HG03575 (cell line): ENCODE results near the gene ATOSB.

Experiments
- ATAC-seq: cut with Tn5 transposase; IDR thresholded peaks from one replicate; pipeline ENCODE4 v1.9.1; 2021; ENCODE audit not compliant: unreplicated experiment, insufficient number of reproducible peaks, low FRiP score; ENCODE audit errors: extremely low read depth

ATOSB gene

DNA sequence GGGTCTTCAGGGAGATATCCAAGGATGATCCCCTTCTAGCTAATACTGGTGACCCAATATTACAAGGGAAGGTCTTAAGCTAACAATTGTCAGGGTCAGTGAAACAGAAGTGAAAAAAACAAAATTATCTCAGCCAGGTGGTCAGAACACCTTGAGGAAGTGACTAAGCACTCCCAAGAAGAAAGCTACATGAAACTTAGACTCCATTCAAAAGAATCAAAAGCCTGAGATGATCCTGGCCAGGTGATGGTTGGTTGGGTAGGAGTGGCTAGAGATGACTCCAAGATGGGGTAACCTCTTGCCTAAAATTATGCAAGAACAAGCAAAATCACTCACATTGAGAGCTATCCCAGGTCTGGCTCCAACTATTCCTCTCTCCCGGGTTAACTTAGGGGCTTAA is 48.6 kb downstream of the ATOSB start:
- no peak for ATAC-seq

DNA sequence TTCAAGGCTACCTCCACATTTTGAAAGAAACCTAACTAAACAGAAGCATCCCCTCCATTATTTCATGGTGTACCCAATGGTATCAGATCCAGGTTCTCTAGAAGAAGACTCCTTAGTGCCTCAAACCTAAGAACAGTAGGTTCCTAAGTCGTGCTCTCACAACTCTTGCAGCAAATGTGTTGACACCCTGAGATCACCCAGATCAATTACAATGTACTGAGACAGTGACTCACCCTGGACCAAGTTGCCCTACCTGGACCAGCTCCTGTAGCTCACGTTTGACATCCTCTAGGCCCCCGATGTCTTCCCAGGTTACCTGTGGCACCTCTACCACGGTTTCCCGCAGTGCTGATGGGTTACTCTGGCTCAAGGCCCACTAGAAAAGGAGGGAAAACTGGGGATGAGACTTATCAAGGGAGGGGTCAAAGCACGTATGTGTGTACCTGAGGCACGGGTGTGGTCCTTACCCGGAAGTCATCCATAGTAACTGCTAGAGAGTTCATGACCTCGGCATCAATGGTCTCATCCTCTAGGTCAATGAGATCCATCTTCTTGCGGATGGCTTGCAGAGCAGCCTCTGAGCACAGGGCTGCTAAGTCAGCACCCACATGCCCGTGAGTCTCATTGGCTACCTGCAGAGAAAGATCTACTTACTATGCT is 55.0 kb downstream of the ATOSB start:
- no peak for ATAC-seq

DNA sequence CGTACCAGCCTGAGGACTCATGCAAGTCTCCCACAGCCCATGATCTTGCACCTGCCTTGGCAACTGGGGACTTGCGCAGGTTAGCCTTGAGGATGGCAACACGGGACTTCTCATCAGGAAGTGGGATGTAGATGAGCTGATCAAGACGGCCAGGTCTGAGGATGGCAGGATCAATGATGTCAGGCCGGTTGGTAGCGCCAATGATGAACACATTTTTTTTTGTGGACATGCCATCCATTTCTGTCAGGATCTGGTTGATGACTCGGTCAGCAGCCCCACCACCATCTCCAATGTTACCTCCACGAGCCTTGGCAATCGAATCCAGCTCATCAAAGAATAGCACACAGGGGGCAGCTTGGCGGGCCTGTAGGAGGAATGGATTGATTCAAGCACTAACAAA is 56.2 kb downstream of the ATOSB start:
- no peak for ATAC-seq

DNA sequence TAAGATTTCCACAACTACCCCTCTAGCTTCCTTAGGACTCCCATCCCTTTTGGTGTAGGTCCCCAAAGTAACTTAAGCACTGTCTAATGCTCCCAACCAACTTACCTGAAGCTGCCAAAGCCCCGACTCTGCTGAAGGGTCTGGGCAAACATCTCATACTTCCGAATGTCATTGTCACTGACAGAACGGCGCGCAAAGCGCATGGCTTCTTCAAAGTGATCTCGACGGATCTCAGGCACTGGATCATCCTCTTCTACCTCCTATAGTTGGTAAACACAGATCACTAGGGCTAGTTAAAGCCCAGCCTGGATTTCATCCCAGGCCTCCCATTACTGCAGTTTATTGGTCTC is 58.4 kb downstream of the ATOSB start:
- ATAC-seq, result no peak

DNA sequence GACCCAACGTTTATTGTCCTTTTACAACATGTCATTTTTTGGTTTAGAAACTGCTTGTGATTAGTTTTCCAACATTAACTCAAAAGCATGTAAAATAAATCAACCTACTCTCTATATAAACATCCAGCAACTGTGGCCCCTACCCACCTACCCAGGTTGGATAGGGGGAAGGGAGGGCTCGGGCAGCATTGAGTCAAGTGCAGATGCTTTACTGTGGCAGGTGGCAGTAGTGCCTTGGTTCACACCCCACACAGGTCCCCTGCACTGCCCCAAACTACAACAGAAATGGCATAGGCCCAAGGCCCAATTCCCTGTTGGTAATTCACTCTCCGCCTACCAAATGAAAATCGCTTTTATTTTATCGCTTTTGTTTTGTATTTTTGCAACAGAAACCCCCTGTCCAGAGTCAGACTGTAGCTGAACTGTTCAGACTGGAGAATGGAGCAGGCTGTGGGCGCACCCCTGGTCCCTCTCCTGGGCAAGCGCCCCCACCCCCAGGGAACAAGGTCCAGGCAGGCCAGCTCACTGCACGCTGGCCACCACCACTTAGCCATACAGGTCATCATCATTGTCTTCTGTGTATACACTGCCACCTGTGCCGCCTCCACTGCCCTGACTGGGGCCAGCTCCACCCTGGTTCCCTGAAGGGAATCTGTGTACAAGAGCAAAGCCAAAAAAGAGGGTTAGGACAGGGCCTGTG is 58.9 kb downstream of the ATOSB start:
- no peak for ATAC-seq

DNA sequence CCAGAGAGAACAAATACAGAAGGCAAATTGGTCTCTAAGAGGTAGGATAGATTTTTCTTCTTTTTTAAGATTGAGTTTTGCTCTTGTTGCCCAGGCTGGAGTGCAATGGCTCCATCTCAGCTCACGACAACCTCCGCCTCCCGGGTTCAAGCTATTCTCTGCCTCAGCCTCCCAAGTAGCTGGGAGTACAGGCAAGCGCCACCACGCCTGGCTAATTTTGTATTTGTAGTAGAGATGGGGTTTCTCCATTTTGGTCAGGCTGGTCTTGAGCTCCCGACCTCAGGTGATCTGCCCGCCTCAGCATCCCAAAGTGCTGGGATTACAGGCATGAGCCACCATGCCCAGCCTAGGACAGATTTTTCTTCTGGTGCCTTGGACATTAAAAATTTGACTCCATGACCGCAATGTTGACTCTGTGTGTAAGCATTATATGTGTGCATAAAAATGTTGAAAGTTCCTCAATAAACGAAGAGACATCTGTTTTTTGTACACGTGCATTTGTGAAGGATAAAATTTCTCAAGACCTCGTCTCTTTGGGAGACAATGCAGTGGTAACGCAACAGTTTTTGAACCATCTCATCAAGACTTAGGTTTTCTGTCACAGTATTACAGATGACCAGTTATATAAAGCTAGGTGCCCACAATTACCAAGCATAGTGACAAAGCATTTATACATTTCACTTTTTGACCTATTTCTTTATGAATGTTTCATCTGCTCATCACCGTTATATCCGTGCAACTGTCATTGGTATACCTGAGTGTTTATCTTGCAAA is 60.6 kb downstream of the ATOSB start:
- ATAC-seq, result no peak

DNA sequence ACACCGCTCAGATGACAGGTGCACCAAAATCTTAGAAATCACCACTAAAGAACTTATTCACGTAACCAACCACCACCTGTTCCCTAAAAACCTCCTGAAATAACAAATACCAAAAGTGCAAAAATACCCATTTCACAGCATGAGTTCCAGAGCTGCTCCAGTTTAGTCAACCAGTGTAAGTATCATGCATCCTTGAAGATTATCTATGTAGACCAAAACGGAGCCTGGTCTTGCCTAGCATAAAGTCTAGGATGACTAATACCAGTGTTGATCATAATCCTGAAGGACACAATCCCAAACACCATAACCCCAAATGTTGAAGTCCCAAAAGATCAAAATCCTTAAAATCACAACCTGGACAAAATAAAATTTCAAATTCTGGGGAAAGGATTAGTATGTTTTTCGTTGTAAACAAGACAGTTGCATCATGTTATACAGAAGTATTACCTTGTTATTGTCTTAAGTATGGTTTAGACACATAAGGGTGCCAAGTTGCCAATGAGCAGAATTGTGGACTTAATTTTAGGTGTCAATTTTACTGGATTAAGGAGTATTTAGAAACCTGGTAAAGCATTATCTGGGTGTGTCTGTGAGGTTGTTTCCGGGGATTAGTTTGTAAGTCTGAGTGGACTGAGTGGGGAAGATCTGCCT is 61.4 kb downstream of the ATOSB start:
- ATAC-seq, result no peak
